GM12878 (cell line): ENCODE measurements around the gene SNAI3.

Source experiments
- BHLHE40 ChIP-seq, 2 experiments: fragments of 450-650 bp in 1 of 2; IDR thresholded peaks; 2 replicates each; pipeline ENCODE4 v1.6.1; 2011 to 2017; ENCODE audit warnings: low read depth in 2 of 2, borderline replicate concordance in 1 of 2, improper control_type of control experiment in 1 of 2, low read length in 1 of 2, mild to moderate bottlenecking in 1 of 2
- BRCA1 ChIP-seq: IDR thresholded peaks from 2 replicates; pipeline ENCODE4 v1.6.1; 2011; ENCODE audit warnings: low read depth, low read length, improper control_type of control experiment
- EP300 ChIP-seq, 2 experiments: fragments of 150-350 bp in 1 of 2; IDR thresholded peaks; 2 replicates each; pipeline ENCODE4 v1.6.1; 2011 to 2012; ENCODE audit warnings: low read depth in 2 of 2, low read length in 2 of 2, borderline replicate concordance in 1 of 2, improper control_type of control experiment in 1 of 2, inconsistent platforms in 1 of 2; ENCODE audit not compliant: control insufficient read depth in 1 of 2
- FOS ChIP-seq: IDR thresholded peaks from 3 replicates; pipeline ENCODE4 v1.6.1; 2011; ENCODE audit warnings: borderline replicate concordance; ENCODE audit not compliant: insufficient read length; ENCODE audit errors: extremely low read depth
- HDAC6 ChIP-seq: fragments of 200-600 bp; sonication (generic); IDR thresholded peaks from one replicate; pipeline ENCODE4 v1.8.0; 2017; ENCODE audit warnings: antibody characterized with exemption; ENCODE audit not compliant: unreplicated experiment
- KAT2A ChIP-seq: conservative IDR thresholded peaks from 2 replicates; pipeline ENCODE4 v1.6.1; 2011; ENCODE audit warnings: low read depth, low read length; ENCODE audit not compliant: control insufficient read depth
- LARP7 ChIP-seq: fragments of 450-650 bp; IDR thresholded peaks from 2 replicates; pipeline ENCODE4 v1.6.1; 2017; ENCODE audit warnings: mild to moderate bottlenecking
- NBN ChIP-seq: fragments of 450-650 bp; IDR thresholded peaks from 2 replicates; pipeline ENCODE4 v1.6.1; 2016
- PAX8 ChIP-seq: fragments of 450-650 bp; IDR thresholded peaks from 2 replicates; pipeline ENCODE4 v1.6.1; 2017; ENCODE audit warnings: mild to moderate bottlenecking, moderate library complexity
- RELA ChIP-seq: fragments of 450-650 bp; IDR thresholded peaks from 2 replicates; pipeline ENCODE4 v1.8.0; 2014; ENCODE audit warnings: borderline replicate concordance; ENCODE audit not compliant: partially characterized antibody
- TCF7 ChIP-seq: IDR thresholded peaks from 2 replicates; pipeline ENCODE4 v1.6.1; 2014; ENCODE audit warnings: antibody characterized with exemption, borderline replicate concordance
- TF ChIP-seq, protein P1 (sequence below), 3 experiments: IDR thresholded peaks in 2 of 3; conservative IDR thresholded peaks in 1 of 3; 2 replicates each; pipeline ENCODE4 v1.5.1; 2011; ENCODE audit warnings: low read depth in 3 of 3, low read length in 3 of 3, mild to moderate bottlenecking in 3 of 3, control low read depth in 2 of 3, moderate library complexity in 2 of 3, inconsistent platforms in 1 of 3, mixed read lengths in 1 of 3; ENCODE audit not compliant: control insufficient read depth in 2 of 3, insufficient read depth in 1 of 3; ENCODE audit errors: extremely low read depth in 1 of 3
- TF ChIP-seq, protein P2 (sequence below): fragments of 450-650 bp; IDR thresholded peaks from 2 replicates; pipeline ENCODE4 v1.6.1; 2017; ENCODE audit warnings: antibody characterized with exemption, mild to moderate bottlenecking, moderate library complexity
- TF ChIP-seq, protein P3 (sequence below): IDR thresholded peaks from 2 replicates; pipeline ENCODE4 v1.6.1; 2011; ENCODE audit warnings: borderline replicate concordance, low read depth, mild to moderate bottlenecking, moderate library complexity, low read length; ENCODE audit not compliant: insufficient read depth, poor library complexity, severe bottlenecking

DNA sequence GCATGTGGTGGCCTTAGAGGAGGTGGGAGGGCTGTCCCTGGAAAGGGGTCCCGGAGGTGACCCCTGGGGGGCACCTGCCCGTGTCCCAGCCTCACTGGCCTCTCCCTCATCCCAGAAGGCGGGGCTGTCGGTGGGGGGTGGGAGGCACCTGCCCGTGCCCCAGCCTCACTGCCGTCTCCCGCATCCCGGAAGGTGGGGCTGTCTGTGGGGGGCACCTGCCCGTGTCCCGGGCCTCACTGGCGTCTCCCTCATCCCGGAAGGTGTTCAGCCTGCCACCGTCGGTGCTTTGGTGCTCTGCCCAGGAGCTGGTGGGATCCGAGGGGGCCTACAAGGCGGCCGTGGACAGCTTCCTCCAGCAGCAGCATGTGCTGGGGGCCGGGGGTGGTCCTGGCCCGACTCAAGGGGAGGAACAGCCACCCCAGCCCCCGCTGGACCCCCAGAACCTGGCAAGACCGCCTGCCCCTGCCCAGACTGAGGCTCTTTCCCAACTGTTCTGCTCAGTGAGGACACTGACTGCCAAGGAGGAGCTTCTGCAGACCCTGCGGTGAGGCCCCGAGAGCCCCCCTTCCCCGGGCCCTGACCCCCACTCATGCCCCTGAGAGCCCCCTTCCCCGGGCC lies 26.2 kb upstream of the SNAI3 start:
- TF ChIP-seq FOS (no peak), BHLHE40 (IDR thresholded peaks at IDR 0.05; ENCODE audit: borderline replicate concordance in 1 of 2, low read depth in 2 of 2, low read length in 1 of 2) (no peak), KAT2A (no peak), TCF7 (no peak), HDAC6 (no peak), RELA (no peak), PAX8 (no peak), EP300 (IDR thresholded peaks at IDR 0.05; ENCODE audit: borderline replicate concordance in 1 of 2, control insufficient read depth in 1 of 2, low read depth in 2 of 2, low read length in 2 of 2) (no peak), NBN (no peak), BRCA1 (no peak), LARP7 (no peak)
- TF ChIP-seq, protein P1, sequence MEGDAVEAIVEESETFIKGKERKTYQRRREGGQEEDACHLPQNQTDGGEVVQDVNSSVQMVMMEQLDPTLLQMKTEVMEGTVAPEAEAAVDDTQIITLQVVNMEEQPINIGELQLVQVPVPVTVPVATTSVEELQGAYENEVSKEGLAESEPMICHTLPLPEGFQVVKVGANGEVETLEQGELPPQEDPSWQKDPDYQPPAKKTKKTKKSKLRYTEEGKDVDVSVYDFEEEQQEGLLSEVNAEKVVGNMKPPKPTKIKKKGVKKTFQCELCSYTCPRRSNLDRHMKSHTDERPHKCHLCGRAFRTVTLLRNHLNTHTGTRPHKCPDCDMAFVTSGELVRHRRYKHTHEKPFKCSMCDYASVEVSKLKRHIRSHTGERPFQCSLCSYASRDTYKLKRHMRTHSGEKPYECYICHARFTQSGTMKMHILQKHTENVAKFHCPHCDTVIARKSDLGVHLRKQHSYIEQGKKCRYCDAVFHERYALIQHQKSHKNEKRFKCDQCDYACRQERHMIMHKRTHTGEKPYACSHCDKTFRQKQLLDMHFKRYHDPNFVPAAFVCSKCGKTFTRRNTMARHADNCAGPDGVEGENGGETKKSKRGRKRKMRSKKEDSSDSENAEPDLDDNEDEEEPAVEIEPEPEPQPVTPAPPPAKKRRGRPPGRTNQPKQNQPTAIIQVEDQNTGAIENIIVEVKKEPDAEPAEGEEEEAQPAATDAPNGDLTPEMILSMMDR (IDR thresholded peaks at IDR 0.05 in 2 of 3, conservative IDR thresholded peaks at IDR 0.05 in 1 of 3; ENCODE audit: control insufficient read depth in 2 of 3, extremely low read depth in 1 of 3, insufficient read depth in 1 of 3, low read depth in 3 of 3, low read length in 3 of 3): no peak
- TF ChIP-seq, protein P2, sequence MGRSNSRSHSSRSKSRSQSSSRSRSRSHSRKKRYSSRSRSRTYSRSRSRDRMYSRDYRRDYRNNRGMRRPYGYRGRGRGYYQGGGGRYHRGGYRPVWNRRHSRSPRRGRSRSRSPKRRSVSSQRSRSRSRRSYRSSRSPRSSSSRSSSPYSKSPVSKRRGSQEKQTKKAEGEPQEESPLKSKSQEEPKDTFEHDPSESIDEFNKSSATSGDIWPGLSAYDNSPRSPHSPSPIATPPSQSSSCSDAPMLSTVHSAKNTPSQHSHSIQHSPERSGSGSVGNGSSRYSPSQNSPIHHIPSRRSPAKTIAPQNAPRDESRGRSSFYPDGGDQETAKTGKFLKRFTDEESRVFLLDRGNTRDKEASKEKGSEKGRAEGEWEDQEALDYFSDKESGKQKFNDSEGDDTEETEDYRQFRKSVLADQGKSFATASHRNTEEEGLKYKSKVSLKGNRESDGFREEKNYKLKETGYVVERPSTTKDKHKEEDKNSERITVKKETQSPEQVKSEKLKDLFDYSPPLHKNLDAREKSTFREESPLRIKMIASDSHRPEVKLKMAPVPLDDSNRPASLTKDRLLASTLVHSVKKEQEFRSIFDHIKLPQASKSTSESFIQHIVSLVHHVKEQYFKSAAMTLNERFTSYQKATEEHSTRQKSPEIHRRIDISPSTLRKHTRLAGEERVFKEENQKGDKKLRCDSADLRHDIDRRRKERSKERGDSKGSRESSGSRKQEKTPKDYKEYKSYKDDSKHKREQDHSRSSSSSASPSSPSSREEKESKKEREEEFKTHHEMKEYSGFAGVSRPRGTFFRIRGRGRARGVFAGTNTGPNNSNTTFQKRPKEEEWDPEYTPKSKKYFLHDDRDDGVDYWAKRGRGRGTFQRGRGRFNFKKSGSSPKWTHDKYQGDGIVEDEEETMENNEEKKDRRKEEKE: no peak
- TF ChIP-seq, protein P3, sequence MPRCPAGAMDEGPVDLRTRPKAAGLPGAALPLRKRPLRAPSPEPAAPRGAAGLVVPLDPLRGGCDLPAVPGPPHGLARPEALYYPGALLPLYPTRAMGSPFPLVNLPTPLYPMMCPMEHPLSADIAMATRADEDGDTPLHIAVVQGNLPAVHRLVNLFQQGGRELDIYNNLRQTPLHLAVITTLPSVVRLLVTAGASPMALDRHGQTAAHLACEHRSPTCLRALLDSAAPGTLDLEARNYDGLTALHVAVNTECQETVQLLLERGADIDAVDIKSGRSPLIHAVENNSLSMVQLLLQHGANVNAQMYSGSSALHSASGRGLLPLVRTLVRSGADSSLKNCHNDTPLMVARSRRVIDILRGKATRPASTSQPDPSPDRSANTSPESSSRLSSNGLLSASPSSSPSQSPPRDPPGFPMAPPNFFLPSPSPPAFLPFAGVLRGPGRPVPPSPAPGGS: no peak
